ENCODE measurements around the gene PYROXD2.
"Not testable (repeated sequence)": the region's sequence is repeated elsewhere in the genome, so short reads cannot be mapped to it uniquely, and the experiment has no call there.

The PYROXD2 gene

GRCh38 chr10:98365406-98366061 is 49.4 kb downstream of the PYROXD2 start:
- DNase-seq (ENCODE audit: low read depth), result no peak

- no peak for DNase-seq (ENCODE audit: low read depth)
Observed at GRCh38 chr10:98364432-98365102, 50.4 kb downstream of the PYROXD2 start.

GRCh38 chr10:98363220-98363619 is 51.8 kb downstream of the PYROXD2 start:
- DNase-seq (ENCODE audit: low read depth), result no peak

GRCh38 chr10:98361131-98362025 is 53.6 kb downstream of the PYROXD2 start:
- DNase-seq (ENCODE audit: low read depth), result no peak

GRCh38 chr10:98357194-98357822 is 57.7 kb downstream of the PYROXD2 start:
- no peak for DNase-seq (ENCODE audit: low read depth)

- DNase-seq (ENCODE audit: low read depth), result no peak
Observed at GRCh38 chr10:98354491-98354890, 60.5 kb downstream of the PYROXD2 start.

GRCh38 chr10:98353170-98353569 is 61.8 kb downstream of the PYROXD2 start:
- no peak for DNase-seq (ENCODE audit: low read depth)

- no peak for DNase-seq (ENCODE audit: low read depth)
Observed at GRCh38 chr10:98351831-98352402, 63.1 kb downstream of the PYROXD2 start.

GRCh38 chr10:98349508-98349922 is 65.5 kb downstream of the PYROXD2 start:
- DNase-seq (ENCODE audit: low read depth), result no peak

- no peak for DNase-seq (ENCODE audit: low read depth)
Observed at GRCh38 chr10:98346847-98347246, 68.1 kb downstream of the PYROXD2 start.

- DNase-seq (ENCODE audit: low read depth), result no peak
Observed at GRCh38 chr10:98344589-98345038, 70.4 kb downstream of the PYROXD2 start.

GRCh38 chr10:98341701-98342100 is 73.3 kb downstream of the PYROXD2 start:
- not testable (repeated sequence) for DNase-seq (ENCODE audit: low read depth)

- DNase-seq (ENCODE audit: low read depth), result no peak
Observed at GRCh38 chr10:98340940-98341310, 74.1 kb downstream of the PYROXD2 start.

- DNase-seq (ENCODE audit: low read depth), result no peak
Observed at GRCh38 chr10:98340261-98340939, 74.6 kb downstream of the PYROXD2 start.

- DNase-seq (ENCODE audit: low read depth), result no peak
Observed at GRCh38 chr10:98339799-98340198, 75.2 kb downstream of the PYROXD2 start.

- no peak for DNase-seq (ENCODE audit: low read depth)
Observed at GRCh38 chr10:98338896-98339295, 76.1 kb downstream of the PYROXD2 start.

GRCh38 chr10:98338318-98338717 is 76.7 kb downstream of the PYROXD2 start:
- DNase-seq (ENCODE audit: low read depth), result no peak

- DNase-seq (ENCODE audit: low read depth), result no peak
Observed at GRCh38 chr10:98337484-98337883, 77.5 kb downstream of the PYROXD2 start.

All from activated T-cell treated with anti-CD3 and anti-CD28 coated beads for 1 hour (primary cell).